HCT116 (cell line): ENCODE measurements around the gene USP48. TPM values are rescaled to one million over a fixed set of nuclear protein-coding genes. Genes with fewer than 3 reads are reported as not detected.

Source experiments
- ATAC-seq: fragments of 200-7000 bp; cut with Tn5 transposase; 2 replicates; pipeline ENCODE4 v1.9.1; 2020; ENCODE audit warnings: mild to moderate bottlenecking, moderate library complexity
- BruUV-seq: library from RNA; stranded (reverse); fragments of 400-500 nt; replicated peaks from 2 replicates; lab custom pipeline; 2021; lab: Mats Ljungman, UMichigan
- CTCF ChIA-PET: fragments of 300-600 bp; sonication (Branson Sonifier 250); formaldehyde crosslinking; loops from one replicate; lab custom pipeline; 2021; ENCODE audit warnings: antibody characterized with exemption; lab: Charles Lee
- POLR2A ChIA-PET: fragments of 300-600, 350-600 bp; sonication (Branson Sonifier 250); formaldehyde crosslinking; loops from one replicate; lab custom pipeline; 2021; ENCODE audit warnings: antibody characterized with exemption; lab: Charles Lee
- RAD21 ChIA-PET, 2 experiments: fragments of 300-600 bp; sonication (Branson Sonifier 250); formaldehyde crosslinking; loops; one replicate each; lab custom pipeline; 2023; ENCODE audit warnings: low total read pairs in 2 of 2; ENCODE audit not compliant: uncharacterized antibody in 2 of 2, unreplicated experiment in 2 of 2, low non-redundant PET in 1 of 2; lab: Charles Lee
- DNase-seq: peaks from one replicate; pipeline ENCODE4 v3.0.0-alpha.2; 2010; ENCODE audit warnings: low read depth, low spot score
- H2AFZ ChIP-seq: fragments of 200-600 bp; shearing (Covaris generic), sonication (generic); 2 replicates; pipeline ENCODE4 v1.6.1; 2017; ENCODE audit warnings: low read depth, mixed run types, mixed read lengths, antibody characterized with exemption, low read length; ENCODE audit not compliant: poor library complexity, severe bottlenecking
- H3K27ac ChIP-seq: 2 replicates; pipeline ENCODE4 v1.5.1; 2012; ENCODE audit warnings: low read depth, low read length
- H3K27me3 ChIP-seq: fragments of 200-600 bp; sonication (generic); 2 replicates; pipeline ENCODE4 v1.6.1; 2016; ENCODE audit warnings: mixed run types, low read length, mixed read lengths; ENCODE audit not compliant: insufficient read depth
- H3K36me3 ChIP-seq, 2 experiments: fragments of 200-500 bp in 1 of 2; fragments of 200-600 bp in 1 of 2; sonication (Bioruptor generic) in 1 of 2; sonication (generic) in 1 of 2; 2 replicates each; pipeline versions ENCODE4 v1.5.1 to v1.6.1; 2014 to 2016; ENCODE audit warnings: low read length in 2 of 2, inconsistent platforms in 1 of 2, mixed read lengths in 1 of 2, mixed run types in 1 of 2; ENCODE audit not compliant: insufficient read depth in 2 of 2, control insufficient read depth in 1 of 2
- H3K4me1 ChIP-seq, 2 experiments: fragments of 200-600 bp in 1 of 2; sonication (generic) in 1 of 2; 2 replicates each; pipeline versions ENCODE4 v1.5.1 to v1.6.1; 2012 to 2017; ENCODE audit warnings: low read length in 2 of 2, inconsistent platforms in 1 of 2, mild to moderate bottlenecking in 1 of 2, mixed read lengths in 1 of 2, mixed run types in 1 of 2, moderate library complexity in 1 of 2; ENCODE audit not compliant: insufficient read depth in 2 of 2, control insufficient read depth in 1 of 2
- H3K4me2 ChIP-seq: fragments of 200-600 bp; sonication (generic); 2 replicates; pipeline ENCODE4 v1.6.1; 2017; ENCODE audit warnings: mixed run types, low read length, mixed read lengths
- H3K4me3 ChIP-seq, 2 experiments: fragments of 200-600 bp in 1 of 2; sonication (generic) in 1 of 2; replicated peaks in 1 of 2; 2 replicates each; pipeline ENCODE4 v1.5.1; 2011 to 2016; ENCODE audit warnings: low read length in 2 of 2, control low read depth in 1 of 2, low read depth in 1 of 2, mild to moderate bottlenecking in 1 of 2, mixed read lengths in 1 of 2, mixed run types in 1 of 2
- H3K79me2 ChIP-seq: fragments of 200-600 bp; sonication (generic); 2 replicates; pipeline ENCODE4 v1.6.1; 2017; ENCODE audit warnings: mild to moderate bottlenecking, mixed run types, low read length, moderate library complexity, mixed read lengths; ENCODE audit not compliant: insufficient read depth
- H3K9ac ChIP-seq: fragments of 200-600 bp; sonication (generic); 2 replicates; pipeline ENCODE4 v1.6.1; 2016; ENCODE audit warnings: low read length, mixed read lengths
- H3K9me2 ChIP-seq: fragments of 200-600 bp; sonication (generic), shearing (Covaris generic); 2 replicates; pipeline ENCODE4 v1.6.1; 2017; ENCODE audit warnings: mixed run types, mild to moderate bottlenecking, moderate library complexity; ENCODE audit not compliant: insufficient read depth
- H3K9me3 ChIP-seq, 2 experiments: fragments of 200-500 bp in 1 of 2; fragments of 200-600 bp in 1 of 2; sonication (Bioruptor generic) in 1 of 2; sonication (generic) in 1 of 2; 2 replicates each; pipeline ENCODE4 v1.6.1; 2014 to 2017; ENCODE audit warnings: low read length in 2 of 2, mixed read lengths in 2 of 2, inconsistent platforms in 1 of 2, low read depth in 1 of 2, mild to moderate bottlenecking in 1 of 2, mixed run types in 1 of 2, moderate library complexity in 1 of 2; ENCODE audit not compliant: control insufficient read depth in 1 of 2, insufficient read depth in 1 of 2
- H4K20me1 ChIP-seq: fragments of 200-600 bp; sonication (generic), shearing (Covaris generic); 2 replicates; pipeline ENCODE4 v1.6.1; 2017; ENCODE audit warnings: mixed run types, mild to moderate bottlenecking, moderate library complexity; ENCODE audit not compliant: insufficient read depth
- ATF3 ChIP-seq: IDR thresholded peaks from 2 replicates; pipeline ENCODE4 v1.6.1; 2012
- CBX3 ChIP-seq: IDR thresholded peaks from 2 replicates; pipeline ENCODE4 v1.6.1; 2012; ENCODE audit warnings: low read depth
- CTCF ChIP-seq, 3 experiments: fragments of 200-600 bp in 1 of 3; sonication (generic) in 1 of 3; IDR thresholded peaks in 2 of 3; conservative IDR thresholded peaks in 1 of 3; 2 replicates each; pipeline ENCODE4 v1.5.1; 2012 to 2017; ENCODE audit warnings: low read depth in 2 of 3, low read length in 2 of 3, antibody characterized with exemption in 1 of 3, borderline replicate concordance in 1 of 3, control low read depth in 1 of 3, mild to moderate bottlenecking in 1 of 3, mixed read lengths in 1 of 3, mixed run types in 1 of 3, moderate library complexity in 1 of 3; ENCODE audit not compliant: insufficient read depth in 1 of 3
- EGR1 ChIP-seq: IDR thresholded peaks from 2 replicates; pipeline ENCODE4 v1.6.1; 2012; ENCODE audit warnings: low read depth
- ELF1 ChIP-seq: IDR thresholded peaks from 2 replicates; pipeline ENCODE4 v1.6.1; 2012; ENCODE audit warnings: low read depth, borderline replicate concordance
- EZH2 ChIP-seq: fragments of 200-600 bp; sonication (generic); IDR thresholded peaks from 2 replicates; pipeline ENCODE4 v1.6.1; 2017; ENCODE audit warnings: antibody characterized with exemption, mixed run types
- FOSL1 ChIP-seq: IDR thresholded peaks from 2 replicates; pipeline ENCODE4 v1.6.1; 2012; ENCODE audit warnings: low read depth
- JUND ChIP-seq: IDR thresholded peaks from 2 replicates; pipeline ENCODE4 v1.6.1; 2012
- POLR2A ChIP-seq: IDR thresholded peaks from 2 replicates; pipeline ENCODE4 v1.7.0; 2011; ENCODE audit warnings: borderline replicate concordance; ENCODE audit not compliant: insufficient read depth, insufficient read length; ENCODE audit errors: extremely low read depth
- POLR2AphosphoS5 ChIP-seq: IDR thresholded peaks from 2 replicates; pipeline ENCODE4 v1.6.1; 2011; ENCODE audit warnings: mild to moderate bottlenecking, low read depth, low read length, moderate library complexity
- RAD21 ChIP-seq: IDR thresholded peaks from 2 replicates; pipeline ENCODE4 v1.6.1; 2012; ENCODE audit warnings: low read depth, mild to moderate bottlenecking
- REST ChIP-seq: IDR thresholded peaks from 2 replicates; pipeline ENCODE4 v1.6.1; 2012; ENCODE audit warnings: low read depth
- SP1 ChIP-seq: IDR thresholded peaks from 2 replicates; pipeline ENCODE4 v1.6.1; 2012; ENCODE audit warnings: low read depth
- SRF ChIP-seq: IDR thresholded peaks from 2 replicates; pipeline ENCODE4 v1.6.1; 2012; ENCODE audit warnings: low read depth
- TCF7L2 ChIP-seq: IDR thresholded peaks from 2 replicates; pipeline ENCODE4 v1.7.0; 2011; ENCODE audit warnings: borderline replicate concordance, inconsistent platforms; ENCODE audit not compliant: insufficient read depth, insufficient read length; ENCODE audit errors: extremely low read depth
- ZBTB33 ChIP-seq: IDR thresholded peaks from 2 replicates; pipeline ENCODE4 v1.6.1; 2011; ENCODE audit warnings: mild to moderate bottlenecking, low read length, moderate library complexity; ENCODE audit not compliant: insufficient replicate concordance; ENCODE audit errors: extremely low read depth
- ZFX ChIP-seq: fragments of 450-650 bp; IDR thresholded peaks from 2 replicates; pipeline ENCODE4 v1.6.1; 2017
- intact Hi-C: fragments of 100-400 bp; cut with micrococcal nuclease; formaldehyde crosslinking; loops from 2 replicates; pipeline ENCODE4 v1.10.0; 2022
- total RNA-seq: library from RNA; stranded (reverse); gene quantifications from one replicate; pipeline ENCODE4 v1.2.1, GENCODE V29; 2021; ENCODE audit not compliant: unreplicated experiment

USP48 gene
- total RNA-seq, 1 experiment from 2014 or later = 54.8 TPM

GRCh38 chr1:21736011-21736410, 46.9 kb downstream of the USP48 start:
- Histone ChIP-seq H3K9ac (no peak overlapping the region), H4K20me1 (no peaks in the 10 kb centered on the region), H3K79me2 (no peaks in the 10 kb centered on the region), H2AFZ (no peak overlapping the region), H3K36me3 (peaks cover 5 to 20% of the 10 kb centered on the region in 2 experiments; a peak in 2 of 4 replicates), H3K27ac (no peak overlapping the region), H3K4me2 (no peak overlapping the region), H3K9me2 (no peaks in the 10 kb centered on the region), H3K4me3 (no peak overlapping the region), H3K9me3 (no peaks in the 10 kb centered on the region), H3K4me1 (no peaks in the 10 kb centered on the region), H3K27me3 (no peaks in the 10 kb centered on the region)
- ChIA-PET CTCF (no interaction called here), RAD21 (no interaction called here), POLR2A (no interaction called here)
- intact Hi-C loops = no loop called here
- DNase-seq (no peak), ATAC-seq (no peak)
- no peak for TF ChIP-seq ZFX
- TF ChIP-seq ELF1 = no peak
- TF ChIP-seq RAD21 = no peak
- TF ChIP-seq CTCF (IDR thresholded peaks at IDR 0.05 in 2 of 3, conservative IDR thresholded peaks at IDR 0.05 in 1 of 3; ENCODE audit: borderline replicate concordance in 1 of 3, insufficient read depth in 1 of 3, low read depth in 2 of 3, low read length in 2 of 3) = no peak
- no peak for TF ChIP-seq JUND
- TF ChIP-seq SRF = no peak
- TF ChIP-seq EGR1 = no peak
- TF ChIP-seq REST = no peak
- no peak for TF ChIP-seq ATF3
- no peak for TF ChIP-seq CBX3
- no peak for TF ChIP-seq EZH2
- no peak for TF ChIP-seq TCF7L2
- no peak for TF ChIP-seq SP1
- TF ChIP-seq FOSL1 = no peak
- no peak for TF ChIP-seq POLR2A
- TF ChIP-seq POLR2AphosphoS5 = no peak
- TF ChIP-seq ZBTB33 = no peak
- no TSS peak for BruUV-seq
